Nucleus accumbens (tissue), 56 donors: ENCODE measurements around the gene ENO1.
A peak's percentile ranks its signal among the peaks of the same experiment; 100 is the strongest.
"Not testable (repeated sequence)": the region's sequence is repeated elsewhere in the genome, so short reads cannot be mapped to it uniquely, and the experiment has no call there.

Experiments used
- DNase-seq, 56 donors: peaks; one replicate each; lab custom pipeline; 2025; lab: John Stamatoyannopoulos, UW

The ENO1 gene

DNA sequence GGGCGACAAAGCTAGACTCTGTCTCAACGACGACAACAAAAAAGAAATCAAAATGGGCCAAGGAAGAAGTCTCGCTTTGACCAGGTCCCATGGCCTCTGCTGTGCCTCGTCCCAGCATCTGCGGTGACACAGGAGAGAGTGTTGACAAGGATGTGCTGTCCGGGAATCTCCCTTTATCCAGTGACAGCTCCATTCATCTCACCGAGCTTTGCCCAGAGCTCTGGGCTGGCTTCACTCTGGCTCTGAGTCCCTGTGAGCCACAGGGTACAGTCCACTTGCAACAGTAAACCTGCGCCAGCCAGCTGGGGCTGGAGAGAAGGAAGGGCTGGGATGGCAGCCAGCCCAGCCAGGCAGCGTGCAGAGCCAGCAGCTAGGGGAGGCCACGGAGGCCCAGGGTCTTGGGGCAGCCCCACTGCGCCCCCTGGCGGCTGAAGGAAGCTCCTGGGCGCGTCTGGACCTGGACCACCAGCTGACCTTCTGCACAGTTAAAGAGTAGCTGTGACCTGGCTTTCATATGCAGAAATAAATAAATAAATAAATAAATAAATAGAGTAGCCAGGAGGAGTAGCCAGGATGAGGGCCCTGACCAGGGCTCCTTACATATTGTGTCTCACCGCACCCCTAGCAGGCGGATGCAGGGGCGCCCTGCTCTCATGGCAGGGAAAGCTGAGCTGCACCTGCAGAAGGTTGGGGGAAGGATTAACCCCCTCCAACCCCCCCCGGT is 29.7 kb downstream of the ENO1 start:
- DNase-seq: peak in 55 of 56 donors; percentile 25 to 95 (median 83)

DNA sequence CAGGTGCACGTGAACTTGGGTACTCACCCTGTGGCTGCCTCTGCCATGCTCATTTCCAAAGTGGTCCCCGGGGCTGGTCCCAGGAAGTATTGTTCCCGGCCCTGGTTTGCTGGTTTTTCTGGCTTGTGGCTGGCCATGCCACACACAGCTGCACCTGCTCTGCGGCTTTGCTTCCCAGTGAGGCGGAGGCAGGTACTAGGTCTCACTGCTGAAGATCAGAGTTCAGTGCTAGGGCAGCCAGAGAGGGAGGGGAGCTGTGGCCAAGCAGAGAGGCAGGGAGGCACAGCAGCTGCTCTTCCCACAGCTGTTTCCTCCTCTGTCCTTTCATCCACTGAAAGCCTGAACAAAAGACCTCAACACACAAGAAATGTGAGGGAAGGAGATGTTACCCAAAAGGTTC is 30.5 kb downstream of the ENO1 start:
- no peak for DNase-seq

DNA sequence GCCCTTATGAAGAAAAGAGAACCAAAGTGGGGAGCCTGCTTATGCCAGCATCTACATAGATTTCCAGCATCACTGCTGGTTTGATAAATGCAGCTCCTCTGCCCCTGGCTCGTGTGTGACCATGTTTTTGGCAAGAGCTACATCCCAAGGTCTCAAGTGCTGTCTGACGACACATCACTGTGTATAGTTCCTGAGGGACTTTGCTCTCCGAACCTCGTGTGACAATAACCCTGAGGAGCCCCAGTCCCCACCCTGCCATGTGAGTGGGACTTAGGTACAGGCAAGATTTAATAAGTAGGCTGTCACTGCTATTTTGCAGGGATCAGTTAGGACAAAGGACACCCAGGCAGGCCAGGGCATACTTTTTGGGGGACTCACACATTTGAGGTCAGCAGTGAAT is 32.2 kb downstream of the ENO1 start:
- DNase-seq: no peak

DNA sequence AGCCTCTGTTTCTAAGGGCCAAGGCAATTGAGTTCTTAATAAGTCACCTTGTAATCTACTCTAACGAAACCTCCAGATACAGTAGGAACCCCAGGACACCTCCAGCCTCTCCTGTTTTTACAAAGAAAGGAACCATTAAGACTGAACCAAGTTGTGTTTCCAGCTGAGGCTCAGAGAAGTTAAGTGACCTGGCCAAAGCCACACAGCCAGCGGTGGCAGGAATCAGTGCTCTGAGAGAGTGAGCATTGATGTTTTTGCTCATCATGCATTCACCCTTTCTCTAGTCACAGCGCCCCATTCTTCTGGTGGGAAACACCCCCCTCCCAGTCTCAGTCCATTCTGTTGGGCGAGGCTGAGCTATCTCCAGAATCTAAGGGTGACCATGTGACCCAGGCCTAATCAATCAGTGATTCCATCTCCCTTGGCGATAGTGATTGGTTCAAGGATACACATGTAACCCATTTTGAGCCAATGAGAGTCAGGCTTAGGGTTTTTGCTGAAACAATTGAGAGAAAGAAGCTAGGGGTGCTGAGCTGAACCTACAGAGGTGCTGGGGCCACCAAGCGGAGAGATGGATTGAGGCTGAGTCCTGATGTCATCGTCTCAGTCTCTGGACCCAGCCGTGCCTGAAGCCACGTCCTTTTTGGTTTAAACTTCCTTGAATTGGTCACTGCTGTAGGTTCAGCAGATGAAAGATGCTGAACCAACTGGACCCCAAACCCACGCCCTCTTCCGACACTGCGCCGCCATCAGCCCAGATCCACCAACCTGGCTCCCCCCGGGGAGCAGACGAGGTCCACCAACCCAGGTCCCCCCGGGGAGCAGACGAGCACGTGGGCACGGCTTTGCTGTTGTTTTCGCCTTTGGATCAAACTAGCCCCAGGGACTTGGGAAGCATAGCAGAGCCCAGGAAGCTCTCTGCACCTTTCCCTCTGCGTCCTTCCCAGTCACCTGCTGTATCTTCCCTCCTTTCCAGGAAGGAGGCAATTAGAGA is 33.1 kb downstream of the ENO1 start:
- no peak for DNase-seq

DNA sequence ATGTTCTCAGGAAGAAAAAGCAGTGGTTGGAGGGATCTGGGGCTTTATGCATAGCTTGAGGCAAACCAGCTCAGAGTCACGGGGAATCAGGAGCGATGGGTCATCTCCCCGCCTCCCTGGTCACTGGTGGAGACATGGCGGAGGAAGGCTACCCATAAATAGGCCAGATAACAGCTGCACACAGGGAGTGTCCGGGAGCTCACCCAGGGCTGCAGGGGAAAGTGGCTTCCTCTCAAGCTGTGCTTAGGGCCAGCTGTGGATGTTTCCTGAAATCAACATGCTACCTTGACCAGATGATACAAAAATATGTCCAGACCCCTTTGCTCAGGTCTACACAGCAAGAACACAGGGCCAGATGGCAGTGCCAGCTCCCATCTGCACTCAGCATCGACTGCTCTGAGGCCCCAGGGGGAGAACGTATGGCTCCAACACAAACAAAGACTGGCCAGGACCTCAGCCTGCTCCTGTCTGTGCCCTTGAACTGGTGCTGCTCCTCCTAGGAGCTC is 33.9 kb downstream of the ENO1 start:
- no peak for DNase-seq

DNA sequence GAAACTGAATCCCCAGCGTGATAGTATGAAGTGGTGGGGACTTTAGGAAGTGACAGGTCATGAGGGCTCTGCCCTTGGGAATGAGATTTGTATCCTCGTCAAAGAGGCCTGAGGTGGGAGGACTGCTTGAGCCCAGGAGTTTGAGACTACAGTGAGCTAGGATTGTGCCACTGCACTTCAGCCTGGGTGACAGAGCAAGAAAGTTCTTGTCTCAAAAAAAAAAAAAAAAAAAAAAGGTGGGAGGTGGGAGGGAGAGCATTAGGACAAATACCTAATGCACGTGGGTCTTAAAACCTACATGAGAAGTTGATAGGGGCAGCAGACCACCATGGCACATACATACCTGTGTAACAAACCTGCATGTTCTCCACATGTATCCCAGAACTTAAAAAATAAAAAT is 37.1 kb downstream of the ENO1 start:
- DNase-seq: no peak

DNA sequence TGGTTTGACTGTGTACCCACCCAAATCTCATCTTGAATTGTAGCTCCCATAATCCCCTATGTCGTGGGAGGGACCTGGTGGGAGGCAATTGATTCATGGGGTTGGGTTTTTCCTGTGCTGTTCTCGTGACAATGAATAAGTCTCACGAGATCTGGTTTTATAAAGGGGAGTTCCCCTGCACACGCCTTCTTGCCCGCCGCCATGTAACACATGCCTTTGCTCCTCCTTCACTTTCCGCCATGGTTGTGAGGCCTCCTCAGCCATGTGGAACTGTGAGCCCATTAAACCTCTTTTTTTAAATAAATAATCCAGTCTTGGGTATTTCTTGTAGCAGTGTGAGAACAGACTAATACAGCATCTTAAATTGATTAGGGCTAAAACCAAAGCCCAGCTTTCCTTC is 38.5 kb downstream of the ENO1 start:
- DNase-seq: no peak

DNA sequence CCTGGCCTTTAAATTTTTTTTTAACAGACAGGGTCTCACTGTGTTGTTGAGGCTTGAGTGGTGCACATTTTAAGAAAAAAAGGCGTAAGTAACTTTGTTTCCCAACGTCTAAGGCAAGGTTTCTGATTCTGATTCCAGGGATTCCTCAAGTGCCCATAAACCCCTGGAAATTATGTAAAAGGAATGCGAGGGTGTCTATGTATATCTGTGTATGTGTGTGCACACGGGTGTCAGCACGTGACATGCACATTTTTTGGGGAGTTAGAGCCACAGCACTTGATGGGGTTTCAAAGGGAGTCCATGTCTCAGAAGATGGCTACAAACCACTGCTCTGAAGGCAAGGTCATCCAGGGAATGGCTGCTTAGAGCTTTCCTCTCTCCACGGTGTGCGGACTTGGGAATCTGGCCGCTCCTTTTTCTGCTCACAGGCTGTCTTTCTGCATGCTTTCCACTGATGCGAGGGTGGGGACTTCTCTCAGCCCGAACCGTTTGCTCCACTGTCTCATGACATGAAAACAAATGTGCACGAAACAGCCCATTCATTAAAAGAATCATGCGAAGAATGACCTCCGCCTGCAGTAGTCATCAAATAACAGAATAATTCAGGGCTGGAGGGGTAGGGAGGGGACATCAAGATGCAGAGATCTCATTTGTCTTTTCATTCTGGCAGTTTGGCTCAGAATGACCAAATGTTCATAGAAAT is 42.4 kb downstream of the ENO1 start:
- peak in 1 of 56 donors; percentile 16 for DNase-seq

DNA sequence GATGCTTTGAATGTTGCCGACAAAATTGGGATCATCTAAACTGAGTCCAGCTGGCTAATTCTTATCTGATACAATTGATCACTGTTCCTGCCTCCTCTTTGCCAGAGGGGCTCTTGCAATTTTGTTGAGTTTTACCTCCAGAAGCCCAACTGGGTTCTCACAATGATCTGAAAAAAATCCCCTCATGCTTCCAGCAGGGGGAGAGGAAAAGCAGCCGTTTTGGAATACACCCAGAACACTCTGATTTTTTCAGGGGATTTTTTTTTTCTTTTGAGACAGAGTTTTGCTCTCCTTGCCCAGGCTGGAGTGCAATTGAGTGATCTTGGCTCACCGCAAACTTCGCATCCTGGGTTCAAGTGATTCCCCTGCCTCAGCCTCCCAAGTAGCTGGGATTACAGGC is 47.1 kb downstream of the ENO1 start:
- DNase-seq: no peak

DNA sequence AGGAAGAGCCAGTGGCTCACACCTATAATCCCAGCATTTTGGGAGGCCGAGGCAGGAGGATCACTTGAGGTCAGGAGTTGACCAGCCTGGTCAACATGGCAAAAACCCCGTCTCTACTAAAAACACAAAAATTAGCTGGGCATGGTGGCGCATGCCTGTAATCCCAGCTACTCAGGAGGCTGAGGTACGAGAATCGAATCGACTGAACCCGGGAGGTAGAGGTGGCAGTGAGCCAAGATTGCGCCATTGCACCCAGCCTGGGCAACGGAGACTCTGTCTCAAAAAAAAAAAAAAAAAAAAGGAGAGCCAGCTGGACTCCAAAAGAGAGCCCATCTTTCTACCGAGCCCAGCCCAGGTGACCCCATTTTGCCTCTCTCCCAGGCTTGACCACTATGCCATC is 47.8 kb downstream of the ENO1 start:
- DNase-seq: not testable (repeated sequence)

DNA sequence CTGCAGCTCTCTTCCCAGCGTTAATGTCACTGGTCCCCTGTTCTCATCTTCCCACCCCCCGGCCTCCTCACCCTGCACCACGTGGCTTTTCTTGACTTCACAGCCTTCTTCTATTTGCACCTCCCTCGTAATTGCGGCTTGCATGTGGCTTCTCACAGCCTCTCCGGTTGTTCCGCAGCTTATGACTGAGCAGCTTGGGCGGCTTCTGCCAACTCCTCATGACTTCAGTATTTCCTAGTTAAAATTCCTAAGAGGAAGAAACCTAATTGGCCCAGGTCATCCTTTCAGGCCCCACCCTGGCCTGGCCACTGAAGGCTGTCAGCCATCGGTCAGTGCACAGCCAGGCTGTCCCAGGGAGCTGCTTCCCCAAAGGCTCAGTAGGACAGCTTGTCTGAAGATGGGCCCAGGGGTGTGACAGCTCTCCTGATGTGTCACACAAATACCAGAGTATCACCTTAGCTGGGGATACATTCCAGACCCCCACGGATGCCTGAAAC is 52.5 kb downstream of the ENO1 start:
- no peak for DNase-seq

DNA sequence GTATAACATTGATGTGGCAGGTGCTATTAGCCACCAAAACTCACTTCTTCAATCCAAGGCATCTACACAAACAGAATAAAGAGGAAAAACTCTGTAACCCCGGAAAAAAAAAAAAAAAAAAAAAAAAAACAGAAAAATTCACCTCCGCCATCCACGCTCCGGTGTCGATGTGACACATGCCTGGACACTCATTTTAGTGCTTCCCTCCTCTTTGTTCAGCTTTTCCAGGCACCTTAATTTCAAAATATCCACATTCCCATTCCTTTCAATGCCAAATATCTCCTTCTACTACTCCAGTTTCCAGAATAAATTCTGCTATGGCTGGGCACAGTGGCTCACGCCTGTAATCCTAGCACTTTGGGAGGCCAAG is 55.2 kb downstream of the ENO1 start:
- DNase-seq: no peak

DNA sequence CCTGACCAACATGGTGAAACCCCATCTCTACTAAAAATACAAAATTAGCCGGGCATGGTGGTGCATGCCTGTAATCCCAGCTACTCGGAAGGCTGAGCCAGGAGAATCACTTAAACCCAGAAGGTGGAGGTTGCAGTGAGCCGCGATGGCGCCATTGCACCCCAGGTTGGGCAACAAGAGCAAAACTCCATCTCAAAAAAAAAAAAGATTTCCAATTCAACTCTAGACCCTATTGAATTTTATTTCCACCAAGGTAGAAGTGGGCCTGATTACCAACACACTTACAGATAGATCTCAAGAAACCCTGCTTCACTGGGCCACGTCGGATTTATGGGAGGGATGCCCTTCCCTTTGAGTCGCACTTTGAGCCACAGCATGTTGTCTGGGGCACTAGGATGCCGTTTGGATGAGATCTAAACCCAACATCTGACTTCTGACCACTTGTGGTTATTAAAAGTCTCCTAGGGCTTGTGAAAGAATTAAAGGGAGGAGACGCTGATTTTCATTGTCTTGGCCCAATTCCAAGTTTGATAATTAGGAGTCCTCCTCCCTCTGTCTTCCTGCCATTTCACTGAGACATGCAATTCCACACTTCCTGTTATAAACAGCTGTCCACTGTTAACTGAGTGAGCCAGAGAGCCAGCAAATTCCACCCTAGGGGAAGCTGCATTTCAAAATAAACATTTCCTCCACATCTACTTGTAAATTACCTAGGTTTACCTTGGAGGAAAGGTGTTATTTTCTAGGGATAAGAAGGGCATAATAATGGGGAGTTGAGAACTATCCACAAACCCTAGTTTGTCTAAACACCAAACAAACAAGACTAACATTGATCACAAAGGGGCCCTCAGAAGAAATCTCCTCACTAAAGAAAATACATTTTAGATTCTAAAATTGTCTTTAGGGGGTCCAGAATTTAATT is 55.9 kb downstream of the ENO1 start:
- no peak for DNase-seq

DNA sequence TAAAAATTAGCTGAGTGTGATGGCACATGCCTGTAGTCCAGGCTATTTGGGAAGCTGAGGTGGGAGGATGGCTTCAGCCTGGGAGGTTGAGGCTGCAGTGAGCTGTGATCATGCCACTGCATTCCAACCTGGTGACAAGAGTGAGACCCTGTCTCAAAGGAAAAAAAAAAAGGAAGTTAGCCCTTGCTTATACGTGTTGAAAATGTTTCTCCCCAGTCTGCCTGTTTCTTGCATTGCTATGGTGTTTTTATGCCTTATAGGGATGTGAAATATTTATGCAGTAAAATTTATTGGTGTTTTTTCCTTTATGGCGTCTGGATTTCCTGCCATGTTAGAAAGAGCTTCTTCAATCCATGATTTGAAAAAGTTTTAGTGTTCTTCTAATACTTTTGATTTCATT is 57.4 kb downstream of the ENO1 start:
- no peak for DNase-seq

DNA sequence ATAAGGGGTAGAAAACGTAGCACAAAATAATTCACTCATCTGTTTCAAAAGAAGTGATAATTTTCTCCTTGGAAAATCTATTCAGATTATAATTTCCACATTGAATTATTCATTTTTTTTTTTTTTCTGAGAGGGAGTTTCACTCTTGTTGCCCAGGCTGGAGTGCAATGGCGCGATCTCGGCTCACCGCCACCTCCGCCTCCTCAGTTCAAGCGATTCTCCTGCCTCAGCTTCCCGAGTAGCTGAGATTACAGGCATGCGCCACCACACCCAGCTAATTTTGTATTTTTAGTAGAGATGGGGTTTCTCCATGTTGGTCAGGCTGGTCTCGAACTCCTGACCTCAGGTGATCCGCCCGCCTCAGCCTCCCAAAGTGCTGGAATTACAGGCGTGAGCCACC is 59.7 kb downstream of the ENO1 start:
- DNase-seq: not testable (repeated sequence)

DNA sequence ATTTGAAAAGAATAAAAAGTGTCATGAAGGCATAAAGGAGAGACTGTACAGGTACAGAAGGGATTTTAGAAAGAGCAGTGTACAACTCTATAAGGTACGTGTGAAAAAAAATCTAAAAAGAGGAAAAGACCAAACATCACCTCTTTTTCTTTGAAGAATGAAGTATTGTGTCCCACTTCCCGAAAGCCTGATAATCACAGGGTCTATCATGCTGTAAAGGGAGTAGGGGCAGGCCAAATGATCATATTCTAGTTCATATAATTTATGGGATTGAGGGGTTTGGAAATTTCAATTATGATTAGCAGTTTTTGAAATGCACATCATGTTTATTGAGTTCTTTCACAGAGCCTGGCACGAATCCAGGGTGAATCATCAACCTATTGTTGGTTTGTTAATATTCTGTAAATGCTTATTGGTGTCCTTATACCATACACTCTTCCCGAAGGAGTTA is 60.1 kb downstream of the ENO1 start:
- peak in 8 of 56 donors; percentile 3 to 81 (median 8) for DNase-seq

DNA sequence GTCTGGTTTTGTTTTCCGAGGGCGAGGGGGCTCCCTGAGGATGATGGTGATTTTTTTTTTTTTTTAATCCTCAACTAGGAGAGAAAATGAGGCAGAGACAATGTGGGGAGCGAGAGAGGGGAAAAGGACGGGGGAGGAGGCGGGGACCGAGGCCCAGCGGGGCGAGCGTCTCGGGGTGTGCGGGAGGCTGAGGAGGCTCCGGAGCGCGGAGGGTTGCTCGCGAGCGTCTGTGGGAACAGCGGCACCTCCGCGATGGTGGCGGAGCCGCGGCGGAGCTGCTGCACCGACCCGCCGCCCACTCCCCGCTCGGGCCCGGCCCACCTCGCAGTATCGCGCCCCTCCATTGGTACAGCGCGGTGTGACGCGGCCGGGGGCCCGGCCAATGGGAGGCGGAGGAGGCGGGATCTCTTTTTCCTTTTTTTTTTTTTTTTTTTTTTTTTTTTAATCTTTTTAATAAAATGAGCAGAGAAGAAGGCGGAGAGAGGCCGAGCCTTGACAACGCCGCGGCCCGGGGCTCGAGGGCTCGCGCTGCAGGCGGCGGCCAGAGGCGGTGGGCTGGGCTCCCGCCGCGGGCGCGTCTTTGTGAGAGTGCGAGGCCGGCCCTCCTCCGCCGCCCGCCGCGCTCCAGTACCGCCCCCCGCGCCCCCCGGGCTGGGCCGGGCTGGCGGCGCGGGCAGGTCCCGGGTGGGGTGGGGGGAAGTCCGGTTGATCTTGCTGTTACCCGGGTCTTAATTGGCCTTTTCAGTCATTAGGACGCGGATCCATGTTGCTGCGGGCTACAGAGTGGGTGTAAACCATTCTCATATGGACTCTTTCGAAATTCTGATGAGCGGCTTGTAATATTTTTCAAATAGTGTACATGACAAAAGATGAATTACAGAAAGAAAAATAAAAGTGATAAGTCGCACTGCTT is 60.8 kb downstream of the ENO1 start, which contains the start of gene RERE:
Gene RERE (minus strand): TSS at position 229 of the 913 bp plus-strand sequence.
- peak in 55 of 56 donors; percentile 61 to 95 (median 86) for DNase-seq

DNA sequence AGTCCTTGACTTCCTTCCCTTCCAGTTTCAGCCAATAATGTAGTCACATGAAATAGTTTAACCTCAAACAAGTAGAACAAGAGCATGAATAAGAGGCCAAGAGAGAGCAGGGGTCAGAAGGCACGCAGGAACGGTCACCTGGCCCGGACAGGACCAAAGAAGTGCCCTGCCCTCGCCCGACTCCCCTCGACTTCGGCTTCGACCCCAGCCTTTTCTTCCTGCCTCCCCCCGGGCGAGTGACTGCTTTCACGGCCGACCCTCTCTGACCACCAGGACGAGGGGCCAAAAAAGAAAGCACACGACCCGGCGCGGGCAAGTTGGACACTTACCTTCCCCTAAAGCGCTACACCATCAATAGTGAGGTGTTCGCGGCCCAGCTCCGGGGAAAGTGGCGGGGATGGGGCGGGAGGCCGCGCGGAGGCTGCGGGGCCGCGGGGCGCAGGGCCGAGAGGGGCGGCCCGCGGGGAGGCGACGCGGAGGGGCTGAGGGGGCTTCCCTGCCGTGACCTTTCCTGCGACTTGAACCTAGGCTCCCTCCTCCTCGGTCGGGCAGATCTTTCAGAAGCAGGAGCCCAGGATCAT is 61.6 kb downstream of the ENO1 start:
- DNase-seq: peak in 23 of 56 donors; percentile 13 to 68 (median 29)
